Astrocyte of the cerebellum (primary cell): ENCODE results near the gene SAG.

ENCODE experiments used
- DNase-seq: peaks from one replicate; pipeline ENCODE4 v3.0.0-alpha.2; 2011; ENCODE audit warnings: low read depth
- H3K4me3 ChIP-seq: 2 replicates; pipeline ENCODE4 v1.5.1; 2011; ENCODE audit warnings: mild to moderate bottlenecking, low read depth, low read length, moderate library complexity
- in situ Hi-C: cut with HindIII; loops from 2 replicates; pipeline ENCODE4 v1.10.0; 2017; ENCODE audit warnings: low sequenced_read_pairs
- TF ChIP-seq, protein P1 (sequence below): IDR thresholded peaks from 2 replicates; pipeline ENCODE4 v1.5.1; 2012; ENCODE audit warnings: low read length, low read depth, moderate library complexity, mild to moderate bottlenecking; ENCODE audit errors: missing control alignments

Gene SAG

DNA sequence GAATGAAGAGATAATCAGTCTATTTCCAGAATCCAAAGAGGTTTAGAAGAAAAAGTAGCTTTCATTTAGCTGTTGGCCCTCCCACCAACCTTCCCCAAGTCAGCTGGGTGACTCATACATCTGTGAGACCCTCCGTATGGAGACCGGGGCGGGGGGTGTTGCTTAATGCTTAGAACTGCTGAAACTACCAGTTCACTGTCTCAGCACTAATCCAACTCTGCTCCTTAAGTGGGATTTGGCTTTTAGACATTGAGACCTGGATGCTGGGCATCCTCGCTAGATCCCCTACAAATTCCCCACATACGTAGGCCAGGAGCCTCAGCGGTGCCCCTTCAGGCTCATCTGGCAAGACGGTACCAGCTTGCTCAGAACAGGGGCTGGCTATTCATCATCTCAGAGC lies at the start of gene SAG:
SAG (plus strand) TSS at position 252 of the 400 bp plus-strand sequence. CDS start 1,374 bp downstream, outside the sequence.
- no peak within 1 kb of the TSS for H3K4me3 ChIP-seq
- TF ChIP-seq, protein P1, sequence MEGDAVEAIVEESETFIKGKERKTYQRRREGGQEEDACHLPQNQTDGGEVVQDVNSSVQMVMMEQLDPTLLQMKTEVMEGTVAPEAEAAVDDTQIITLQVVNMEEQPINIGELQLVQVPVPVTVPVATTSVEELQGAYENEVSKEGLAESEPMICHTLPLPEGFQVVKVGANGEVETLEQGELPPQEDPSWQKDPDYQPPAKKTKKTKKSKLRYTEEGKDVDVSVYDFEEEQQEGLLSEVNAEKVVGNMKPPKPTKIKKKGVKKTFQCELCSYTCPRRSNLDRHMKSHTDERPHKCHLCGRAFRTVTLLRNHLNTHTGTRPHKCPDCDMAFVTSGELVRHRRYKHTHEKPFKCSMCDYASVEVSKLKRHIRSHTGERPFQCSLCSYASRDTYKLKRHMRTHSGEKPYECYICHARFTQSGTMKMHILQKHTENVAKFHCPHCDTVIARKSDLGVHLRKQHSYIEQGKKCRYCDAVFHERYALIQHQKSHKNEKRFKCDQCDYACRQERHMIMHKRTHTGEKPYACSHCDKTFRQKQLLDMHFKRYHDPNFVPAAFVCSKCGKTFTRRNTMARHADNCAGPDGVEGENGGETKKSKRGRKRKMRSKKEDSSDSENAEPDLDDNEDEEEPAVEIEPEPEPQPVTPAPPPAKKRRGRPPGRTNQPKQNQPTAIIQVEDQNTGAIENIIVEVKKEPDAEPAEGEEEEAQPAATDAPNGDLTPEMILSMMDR: no peak
- no peak for DNase-seq
- in situ Hi-C loops: no loop called here

DNA sequence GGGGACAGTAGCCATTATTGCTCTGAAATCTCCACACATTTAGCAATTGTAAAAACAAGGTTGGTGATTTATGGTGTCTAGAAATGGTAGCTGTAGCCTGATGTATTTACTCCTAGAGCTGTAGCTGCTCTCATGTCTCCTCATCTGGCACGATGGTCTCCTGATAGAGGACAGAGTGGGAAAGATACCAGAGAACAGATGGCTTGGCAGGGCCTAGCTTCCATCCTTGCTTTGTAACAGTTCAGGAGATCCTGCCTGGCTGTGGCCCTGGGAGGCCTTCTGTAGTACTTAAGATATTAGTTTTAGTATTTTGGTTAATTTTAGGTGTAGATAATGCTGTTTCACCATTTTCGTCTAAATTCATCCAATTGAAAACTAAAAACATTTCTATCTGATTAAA lies 49.4 kb upstream of the SAG start:
- in situ Hi-C loops: no loop called here
- TF ChIP-seq, protein P1: no peak
- no peak for DNase-seq
- H3K4me3 ChIP-seq: no peak overlapping the region

DNA sequence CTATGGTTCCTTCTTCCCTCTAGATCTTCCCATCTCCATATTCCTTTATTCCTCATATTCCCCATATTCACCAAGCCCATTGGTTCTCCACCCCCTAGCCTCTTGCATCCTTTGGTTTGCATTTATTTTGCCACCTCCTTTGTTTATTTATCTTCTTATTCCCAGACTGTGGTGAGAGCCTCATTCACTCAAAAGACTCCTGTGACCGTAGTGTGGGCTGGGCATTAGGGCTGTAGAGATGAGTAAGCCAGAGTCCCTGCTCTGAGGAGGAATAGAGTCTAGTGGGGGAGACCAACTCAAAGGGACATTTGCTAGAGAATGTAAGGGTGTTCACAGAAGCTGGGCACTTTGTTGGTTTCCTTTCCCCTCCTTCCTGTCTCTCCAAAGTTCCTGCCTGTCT lies 47.9 kb upstream of the SAG start:
- in situ Hi-C loops: no loop called here
- no peak for DNase-seq
- TF ChIP-seq, protein P1: no peak
- H3K4me3 ChIP-seq: no peak overlapping the region

DNA sequence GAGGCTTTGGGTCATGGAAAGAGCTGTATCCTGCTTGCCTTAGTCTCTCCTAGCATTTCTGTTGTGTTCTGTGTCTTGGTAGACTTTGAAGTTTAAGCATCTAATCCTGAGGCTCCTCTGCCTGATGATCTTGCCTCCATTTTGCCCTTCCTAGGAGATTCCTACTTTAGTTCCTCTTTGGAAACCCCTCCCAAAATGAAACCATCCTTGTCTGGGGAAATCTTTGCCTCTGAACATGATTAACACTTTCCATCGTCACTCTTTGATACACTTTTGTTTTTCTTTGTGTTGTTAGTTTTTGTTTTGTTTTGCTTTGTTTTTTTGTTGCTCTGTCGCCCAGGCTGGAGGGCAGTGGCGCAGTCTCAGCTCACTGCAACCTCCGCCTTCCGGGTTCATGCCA lies 47.0 kb upstream of the SAG start:
- H3K4me3 ChIP-seq: no peak overlapping the region
- no peak for DNase-seq
- TF ChIP-seq, protein P1: no peak
- in situ Hi-C loops: no loop called here

DNA sequence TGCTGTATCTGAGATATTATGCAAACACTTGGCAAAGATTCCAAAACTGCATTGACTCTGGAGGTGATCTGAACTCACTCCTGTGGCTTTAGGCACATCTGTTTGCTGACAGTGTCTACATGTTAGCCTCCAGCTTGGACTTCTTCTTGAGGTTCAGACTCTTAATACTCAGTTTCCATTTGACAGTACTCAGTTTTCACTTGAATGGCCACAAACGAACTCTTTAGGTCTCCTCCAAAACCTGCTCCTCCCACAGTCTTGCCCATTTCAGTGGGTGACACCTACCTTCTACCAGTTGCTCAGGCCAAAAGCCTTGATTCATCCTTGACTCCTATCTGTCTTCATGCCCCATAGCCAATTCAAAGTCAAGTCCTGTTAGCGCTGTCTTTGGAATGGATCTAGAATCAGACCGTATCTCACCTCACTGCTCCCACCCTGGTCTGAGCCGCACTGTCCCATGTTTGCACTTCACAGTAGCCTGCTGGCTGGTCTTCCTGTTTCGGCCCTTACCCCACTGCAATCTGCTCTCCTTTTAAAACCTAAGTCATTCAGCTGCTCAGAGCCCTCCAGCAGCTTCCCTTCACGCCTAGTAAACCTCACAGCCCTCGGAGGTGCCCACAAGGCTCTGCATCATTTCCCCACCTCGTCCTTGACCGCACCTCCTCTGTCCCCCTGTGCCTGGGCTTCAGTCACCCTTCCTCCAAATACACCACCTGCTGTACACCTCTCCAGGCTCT lies 45.6 kb upstream of the SAG start:
- in situ Hi-C loops: no loop called here
- TF ChIP-seq, protein P1: no peak
- no peak overlapping the region for H3K4me3 ChIP-seq
- no peak for DNase-seq

DNA sequence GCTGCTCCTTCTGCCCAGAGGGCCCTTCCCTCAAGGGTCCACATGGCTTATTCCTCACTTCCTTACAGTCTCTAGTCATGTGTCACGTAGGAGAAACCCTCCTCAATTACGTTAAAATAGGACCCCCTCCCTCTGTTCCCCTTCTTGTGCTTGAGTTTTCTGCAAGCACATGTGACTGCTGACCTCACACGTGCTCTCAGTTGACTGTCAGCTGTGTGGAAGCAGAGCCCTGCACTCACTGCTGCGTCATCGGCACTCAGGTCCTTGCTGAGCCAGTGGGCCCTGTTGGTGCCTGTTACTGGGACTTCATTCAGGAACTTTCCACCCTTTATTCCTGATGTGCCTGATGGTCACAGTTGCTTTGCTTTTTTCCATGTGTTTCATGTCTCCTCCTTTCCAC lies 45.1 kb upstream of the SAG start:
- in situ Hi-C loops: no loop called here
- TF ChIP-seq, protein P1: no peak
- H3K4me3 ChIP-seq: no peak overlapping the region
- no peak for DNase-seq

DNA sequence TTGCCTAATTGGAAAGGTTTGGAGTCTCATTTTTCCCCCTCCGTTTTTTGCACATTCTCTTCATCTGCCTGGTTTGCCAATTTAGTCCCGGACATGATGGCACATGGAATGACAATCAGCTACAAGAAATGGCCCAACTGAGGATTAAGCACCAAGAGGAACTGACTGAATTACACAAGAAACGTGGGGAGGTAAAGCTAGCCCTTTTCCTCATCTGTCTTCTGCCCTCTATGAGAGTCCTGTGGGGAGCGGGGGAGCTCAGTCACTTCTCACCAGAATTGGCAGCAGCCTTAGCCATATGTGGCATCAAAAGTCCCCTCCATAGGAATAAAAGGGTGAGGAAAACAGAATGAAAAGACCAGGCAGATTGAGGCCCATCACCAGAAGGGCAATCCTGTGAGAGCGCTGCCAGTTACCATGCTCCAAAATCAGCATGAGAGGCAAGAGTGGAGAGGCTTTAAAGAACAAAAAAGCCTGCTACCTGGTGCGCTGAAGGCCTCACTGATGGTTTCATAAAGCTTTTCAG lies 44.5 kb upstream of the SAG start:
- H3K4me3 ChIP-seq: no peak overlapping the region
- DNase-seq: no peak
- in situ Hi-C loops: no loop called here
- TF ChIP-seq, protein P1: no peak
